ENCODE data around the gene DGKI. TPM values are rescaled to one million over a fixed set of nuclear protein-coding genes. Genes with fewer than 3 reads are reported as not detected.

Gene DGKI
- total and polyA plus RNA-seq, 2 of the 13 experiments (the other 11 are each of a cell fraction or from before 2014, with no cell fraction given), result 0.09 to 0.17 TPM

DNA sequence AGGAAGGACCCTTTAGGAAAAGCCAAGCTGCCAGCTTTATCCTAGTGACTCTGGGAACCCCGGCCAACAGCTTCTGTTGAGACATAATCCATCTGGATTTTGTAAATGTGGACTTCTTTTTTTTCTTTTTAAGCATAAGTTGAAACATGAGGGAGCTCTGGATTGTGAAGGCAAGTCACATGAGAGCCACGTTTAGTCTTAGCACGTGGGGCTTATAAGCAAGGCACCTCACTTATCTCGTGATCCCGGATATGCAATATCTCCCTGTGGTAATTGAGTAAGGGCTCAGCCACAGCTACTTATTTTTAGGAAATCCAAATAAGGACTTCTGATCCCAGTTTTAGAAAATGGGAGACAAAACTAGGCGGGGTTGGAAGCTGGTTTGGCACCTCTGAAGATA is 392.0 kb downstream of the DGKI start:
- ChIA-PET POLR2A (no interaction called here), CTCF (ENCODE audit: low intra/inter-chr PET ratio, low total read pairs) (interaction anchor here (1.3 kb wide), 1 partner anchor 286 kb away, joined by 6 read pairs; no protein-coding TSS in a partner anchor)
- Histone ChIP-seq H3K79me2 (ENCODE audit: insufficient read depth, low read length) (no peaks in the 10 kb centered on the region), H3K27ac (ENCODE audit: extremely low read length, insufficient read depth, low read length) (no peak overlapping the region), H3K36me3 (replicated peaks in 1 of 2; ENCODE audit: control insufficient read depth in 1 of 2, insufficient read depth in 2 of 2, low read length in 2 of 2) (no peaks in the 10 kb centered on the region), H3K9ac (ENCODE audit: insufficient read depth, low read depth, low read length) (no peak overlapping the region), H3K9me3 (ENCODE audit: low read length) (no peaks in the 10 kb centered on the region), H3K4me2 (ENCODE audit: low read depth, low read length) (no peak overlapping the region), H2AFZ (ENCODE audit: low read length) (no peak overlapping the region), H3K4me3 (replicated peaks in 1 of 3; ENCODE audit: insufficient read depth in 1 of 3, low read depth in 2 of 3, low read length in 3 of 3) (no peak overlapping the region), H3K27me3 (ENCODE audit: control insufficient read depth in 1 of 2, insufficient read depth in 2 of 2, low read length in 2 of 2) (no peaks in the 10 kb centered on the region), H3K4me1 (ENCODE audit: insufficient read depth, low read length) (no peaks in the 10 kb centered on the region), H4K20me1 (ENCODE audit: insufficient read depth, low read length) (no peaks in the 10 kb centered on the region)
- intact Hi-C loops (cut with micrococcal nuclease; ENCODE audit: unreplicated experiment), result loop anchor here (1.0 to 10.0 kb wide), 3 partner anchors 138 to 1060 kb away; no protein-coding TSS in a partner anchor
- DNase-seq (ENCODE audit: low spot score), result no peak
- TF ChIP-seq ZSCAN12 (CRISPR knock-in tag; IDR thresholded peaks at IDR 0.05), result no peak
- no peak for TF ChIP-seq ZNF740 (CRISPR knock-in tag; IDR thresholded peaks at IDR 0.05)
- no peak for TF ChIP-seq TFAP4 (IDR thresholded peaks at IDR 0.05; ENCODE audit: borderline replicate concordance, low read depth)
- no peak for TF ChIP-seq SSRP1 (CRISPR knock-in tag; IDR thresholded peaks at IDR 0.05)
- no peak for TF ChIP-seq PTBP1 (IDR thresholded peaks at IDR 0.05; ENCODE audit: low read depth, low read length, poor library complexity, severe bottlenecking)
- no peak for TF ChIP-seq ZNF772 (CRISPR knock-in tag; IDR thresholded peaks at IDR 0.05)
- no peak for TF ChIP-seq DR1 (CRISPR knock-in tag; IDR thresholded peaks at IDR 0.05)
- TF ChIP-seq KMT2B (CRISPR knock-in tag; IDR thresholded peaks at IDR 0.05), result no peak
- TF ChIP-seq MYNN (CRISPR knock-in tag; IDR thresholded peaks at IDR 0.05; ENCODE audit: low read depth), result no peak
- TF ChIP-seq CEBPG (CRISPR knock-in tag; IDR thresholded peaks at IDR 0.05), result no peak
- TF ChIP-seq, protein P1, sequence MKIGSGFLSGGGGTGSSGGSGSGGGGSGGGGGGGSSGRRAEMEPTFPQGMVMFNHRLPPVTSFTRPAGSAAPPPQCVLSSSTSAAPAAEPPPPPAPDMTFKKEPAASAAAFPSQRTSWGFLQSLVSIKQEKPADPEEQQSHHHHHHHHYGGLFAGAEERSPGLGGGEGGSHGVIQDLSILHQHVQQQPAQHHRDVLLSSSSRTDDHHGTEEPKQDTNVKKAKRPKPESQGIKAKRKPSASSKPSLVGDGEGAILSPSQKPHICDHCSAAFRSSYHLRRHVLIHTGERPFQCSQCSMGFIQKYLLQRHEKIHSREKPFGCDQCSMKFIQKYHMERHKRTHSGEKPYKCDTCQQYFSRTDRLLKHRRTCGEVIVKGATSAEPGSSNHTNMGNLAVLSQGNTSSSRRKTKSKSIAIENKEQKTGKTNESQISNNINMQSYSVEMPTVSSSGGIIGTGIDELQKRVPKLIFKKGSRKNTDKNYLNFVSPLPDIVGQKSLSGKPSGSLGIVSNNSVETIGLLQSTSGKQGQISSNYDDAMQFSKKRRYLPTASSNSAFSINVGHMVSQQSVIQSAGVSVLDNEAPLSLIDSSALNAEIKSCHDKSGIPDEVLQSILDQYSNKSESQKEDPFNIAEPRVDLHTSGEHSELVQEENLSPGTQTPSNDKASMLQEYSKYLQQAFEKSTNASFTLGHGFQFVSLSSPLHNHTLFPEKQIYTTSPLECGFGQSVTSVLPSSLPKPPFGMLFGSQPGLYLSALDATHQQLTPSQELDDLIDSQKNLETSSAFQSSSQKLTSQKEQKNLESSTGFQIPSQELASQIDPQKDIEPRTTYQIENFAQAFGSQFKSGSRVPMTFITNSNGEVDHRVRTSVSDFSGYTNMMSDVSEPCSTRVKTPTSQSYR (CRISPR knock-in tag; IDR thresholded peaks at IDR 0.05; ENCODE audit: borderline replicate concordance), result no peak
- no peak for TF ChIP-seq EED (CRISPR knock-in tag; IDR thresholded peaks at IDR 0.05)
- no peak for TF ChIP-seq MZF1 (CRISPR knock-in tag; IDR thresholded peaks at IDR 0.05; ENCODE audit: borderline replicate concordance)
- TF ChIP-seq ZSCAN22 (CRISPR knock-in tag; IDR thresholded peaks at IDR 0.05), result no peak
- TF ChIP-seq NAIF1 (CRISPR knock-in tag; IDR thresholded peaks at IDR 0.05; ENCODE audit: borderline replicate concordance), result no peak
- ATAC-seq, result no peak
- FAIRE-seq, result no peak
- WGBS (ENCODE audit: low lambda C conversion rate), result 6% methylated on average over 6 of the region's 6 CpGs
- in situ Hi-C loops (cut with HindIII; ENCODE audit: extremely low pct_ligation_motif_present, low pct_unique_long_range_greater_than_20kb), result loop anchor here (10.0 kb wide), 1 partner anchor 290 kb away; no protein-coding TSS in a partner anchor
- no TSS peak for BruUV-seq (replicated peaks)
